ENCODE data around the gene CDK14.

CDK14 gene

GRCh38 chr7:90951986-90952954, 356.1 kb downstream of the CDK14 start:
- no peak for DNase-seq (ENCODE audit: low read depth in 2 of 2)

- DNase-seq (ENCODE audit: low read depth in 2 of 2) = no peak
Measured at GRCh38 chr7:90955641-90956207, 359.6 kb downstream of the CDK14 start.

GRCh38 chr7:90957883-90958282, 361.8 kb downstream of the CDK14 start:
- DNase-seq (ENCODE audit: low read depth in 2 of 2) = no peak

- DNase-seq (ENCODE audit: low read depth in 2 of 2) = no peak
Measured at GRCh38 chr7:90958647-90959046, 362.5 kb downstream of the CDK14 start.

GRCh38 chr7:90961037-90961725, 365.1 kb downstream of the CDK14 start:
- DNase-seq (ENCODE audit: low read depth in 2 of 2) = no peak

GRCh38 chr7:90965211-90965610, 369.1 kb downstream of the CDK14 start:
- DNase-seq (ENCODE audit: low read depth in 2 of 2) = no peak

GRCh38 chr7:90966346-90966745, 370.2 kb downstream of the CDK14 start:
- DNase-seq (ENCODE audit: low read depth in 2 of 2) = no peak

- DNase-seq (ENCODE audit: low read depth in 2 of 2) = no peak
Measured at GRCh38 chr7:90968871-90969270, 372.8 kb downstream of the CDK14 start.

GRCh38 chr7:90972906-90973550, 376.9 kb downstream of the CDK14 start:
- DNase-seq (ENCODE audit: low read depth in 2 of 2) = no peak

- no peak for DNase-seq (ENCODE audit: low read depth in 2 of 2)
Measured at GRCh38 chr7:90977056-90977455, 380.9 kb downstream of the CDK14 start.

GRCh38 chr7:90980545-90980944, 384.4 kb downstream of the CDK14 start:
- no peak for DNase-seq (ENCODE audit: low read depth in 2 of 2)

GRCh38 chr7:90982228-90982627, 386.1 kb downstream of the CDK14 start:
- no peak for DNase-seq (ENCODE audit: low read depth in 2 of 2)

- DNase-seq (ENCODE audit: low read depth in 2 of 2) = no peak
Measured at GRCh38 chr7:90984692-90985091, 388.6 kb downstream of the CDK14 start.

- no peak for DNase-seq (ENCODE audit: low read depth in 2 of 2)
Measured at GRCh38 chr7:90988516-90988915, 392.4 kb downstream of the CDK14 start.

- no peak for DNase-seq (ENCODE audit: low read depth in 2 of 2)
Measured at GRCh38 chr7:90988996-90989765, 393.1 kb downstream of the CDK14 start.

GRCh38 chr7:90994121-90994520, 398.0 kb downstream of the CDK14 start:
- DNase-seq (ENCODE audit: low read depth in 2 of 2) = no peak

- DNase-seq (ENCODE audit: low read depth in 2 of 2) = no peak
Measured at GRCh38 chr7:90994601-90995000, 398.5 kb downstream of the CDK14 start.

GRCh38 chr7:90995996-90996395, 399.9 kb downstream of the CDK14 start:
- no peak for DNase-seq (ENCODE audit: low read depth in 2 of 2)

- no peak for DNase-seq (ENCODE audit: low read depth in 2 of 2)
Measured at GRCh38 chr7:90999989-91000979, 404.2 kb downstream of the CDK14 start.

- DNase-seq (ENCODE audit: low read depth in 2 of 2) = no peak
Measured at GRCh38 chr7:91005024-91005423, 408.9 kb downstream of the CDK14 start.

Measured in stimulated activated CD8-positive, alpha-beta memory T cell treated with anti-CD3 and anti-CD28 coated beads, Interleukin-7, amount 100 ng/mL, for 4 hours (primary cell).